Mesodermal cell (in vitro differentiated cells): ENCODE results near the gene ADCY9.
A peak's percentile ranks its signal among the peaks of the same experiment; 100 is the strongest.

Experiments used
- H3K27ac ChIP-seq: 2 replicates; pipeline ENCODE4 v1.7.0; 2013; ENCODE audit warnings: mild to moderate bottlenecking, low read depth, low read length, moderate library complexity; ENCODE audit not compliant: severe bottlenecking
- H3K36me3 ChIP-seq: 2 replicates; pipeline ENCODE4 v1.7.1; 2013; ENCODE audit warnings: mild to moderate bottlenecking, low read length, moderate library complexity; ENCODE audit not compliant: control insufficient read depth, insufficient read depth
- H3K4me1 ChIP-seq: one replicate; pipeline ENCODE4 v1.7.1; 2013; ENCODE audit warnings: mild to moderate bottlenecking, low read length; ENCODE audit not compliant: insufficient read depth, control insufficient read depth, poor library complexity, severe bottlenecking
- H3K4me3 ChIP-seq: 2 replicates; pipeline ENCODE4 v1.7.0; 2013; ENCODE audit warnings: low read length, control low read depth, mild to moderate bottlenecking; ENCODE audit not compliant: insufficient read depth, poor library complexity, severe bottlenecking; ENCODE audit errors: extremely low read depth
- H3K9me3 ChIP-seq: 2 replicates; pipeline ENCODE4 v1.7.1; 2013; ENCODE audit warnings: mild to moderate bottlenecking, low read length, moderate library complexity; ENCODE audit not compliant: control insufficient read depth
- WGBS, 2 experiments: methylation state at CpG; one replicate each; pipeline ENCODE4 v1.1.5; 2013; ENCODE audit warnings: missing lambda C conversion rate in 2 of 2; ENCODE audit not compliant: insufficient coverage in 2 of 2; 5-methylcytosine and 5-hydroxymethylcytosine counted together

ADCY9 gene

DNA sequence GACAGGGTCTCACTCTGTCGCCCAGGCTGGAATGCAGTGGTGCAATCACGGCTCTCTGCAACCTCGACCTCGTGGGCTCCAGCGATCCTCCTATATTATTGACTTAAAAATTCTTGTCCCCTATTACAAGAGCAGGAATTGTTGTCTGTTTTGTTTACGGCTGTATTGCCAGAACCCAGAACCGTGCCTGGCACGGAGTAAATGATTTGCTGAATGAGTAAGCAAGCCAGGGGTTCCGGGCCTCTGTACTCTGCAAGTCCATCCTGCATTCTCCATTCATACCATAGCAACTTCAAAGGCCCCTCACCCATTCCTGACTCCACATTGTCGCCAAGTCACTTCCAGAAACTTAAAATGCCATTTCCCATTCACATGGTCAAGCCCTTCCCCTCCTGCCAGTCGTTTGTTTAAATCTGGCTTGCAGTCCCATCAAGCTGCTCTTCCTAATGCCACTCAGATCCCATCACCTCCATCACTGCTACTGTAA is 6.9 kb downstream of the ADCY9 start:
- no peak overlapping the region for H3K4me3 ChIP-seq
- WGBS, 2 experiments, result 66 to 75% methylated on average over 7 to 10 of the region's 11 CpGs
- H3K9me3 ChIP-seq, result no peaks in the 10 kb centered on the region
- peaks cover 54% of the 10 kb centered on the region for H3K4me1 ChIP-seq
- H3K27ac ChIP-seq, result peak overlapping the region; percentile 82
- peaks cover 26% of the 10 kb centered on the region for H3K36me3 ChIP-seq

- Histone ChIP-seq H3K9me3 (no peaks in the 10 kb centered on the region), H3K36me3 (peaks cover 35% of the 10 kb centered on the region), H3K4me1 (peaks cover 36% of the 10 kb centered on the region), H3K4me3 (no peak overlapping the region), H3K27ac (no peak overlapping the region)
- WGBS, 2 experiments, result 100% methylated on average over 1 of the region's 4 CpGs; no CpG with 5 or more reads in 1 of the 2 experiments
Observed at GRCh38 chr16:4106516-4106915, 9.7 kb downstream of the ADCY9 start.

DNA sequence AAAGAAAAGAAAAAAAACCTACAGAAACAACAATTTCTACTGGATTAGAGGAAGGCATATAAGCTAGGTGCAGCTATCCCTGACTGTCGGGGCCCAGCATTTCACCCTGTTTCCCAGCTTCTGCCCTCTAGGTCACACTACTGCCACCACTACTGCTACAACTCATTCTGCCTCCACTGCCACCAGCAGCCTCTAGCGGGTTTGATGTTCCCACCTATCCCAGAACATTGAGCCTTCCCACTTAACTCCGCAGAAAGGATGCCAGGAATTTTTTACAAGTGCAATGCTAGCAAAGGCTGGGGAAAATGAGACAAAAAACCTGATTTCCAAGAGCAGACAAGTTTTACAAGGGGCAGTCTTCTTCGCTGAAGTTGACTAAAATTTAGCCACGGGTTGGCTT is 10.4 kb downstream of the ADCY9 start:
- Histone ChIP-seq H3K4me1 (peaks cover 30% of the 10 kb centered on the region), H3K27ac (no peak overlapping the region), H3K36me3 (peaks cover 35% of the 10 kb centered on the region), H3K9me3 (no peaks in the 10 kb centered on the region), H3K4me3 (no peak overlapping the region)
- 93 to 94% methylated on average over 4 to 5 of the region's 5 CpGs for WGBS, 2 experiments

DNA sequence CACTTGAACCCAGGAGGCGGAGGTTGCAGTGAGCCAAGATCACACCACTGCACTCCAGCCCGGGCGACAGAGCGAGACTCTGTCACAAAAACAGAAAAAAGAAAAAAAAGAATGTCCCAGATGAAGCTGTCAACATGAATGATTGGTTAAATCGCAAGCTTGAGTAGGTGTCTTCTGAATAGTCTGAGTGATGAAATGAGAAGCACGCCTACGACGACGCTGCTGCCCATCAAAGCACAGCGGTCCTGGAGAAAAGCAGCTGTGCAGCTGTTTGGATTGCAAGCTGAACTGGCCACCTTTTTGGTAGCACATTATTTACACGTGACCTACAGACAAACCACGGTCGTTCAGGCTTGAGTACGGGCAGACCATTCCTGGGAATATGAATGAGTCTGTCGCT is 12.5 kb downstream of the ADCY9 start:
- peaks cover 11% of the 10 kb centered on the region for H3K4me1 ChIP-seq
- peaks cover 30% of the 10 kb centered on the region for H3K36me3 ChIP-seq
- no peaks in the 10 kb centered on the region for H3K9me3 ChIP-seq
- WGBS, 2 experiments, result 88 to 89% methylated on average over 15 of the region's 15 CpGs
- no peak overlapping the region for H3K4me3 ChIP-seq
- no peak overlapping the region for H3K27ac ChIP-seq

- Histone ChIP-seq H3K4me3 (no peak overlapping the region), H3K9me3 (no peaks in the 10 kb centered on the region), H3K36me3 (peaks cover 26% of the 10 kb centered on the region), H3K27ac (no peak overlapping the region), H3K4me1 (no peaks in the 10 kb centered on the region)
- WGBS, 2 experiments, result 94 to 96% methylated on average over 17 of the region's 20 CpGs
Observed at GRCh38 chr16:4101421-4102219, 14.6 kb downstream of the ADCY9 start.

- peaks cover 7% of the 10 kb centered on the region for H3K36me3 ChIP-seq
- 90 to 100% methylated on average over 2 to 3 of the region's 4 CpGs for WGBS, 2 experiments
- no peaks in the 10 kb centered on the region for H3K4me1 ChIP-seq
- no peaks in the 10 kb centered on the region for H3K9me3 ChIP-seq
- H3K27ac ChIP-seq, result no peak overlapping the region
- no peak overlapping the region for H3K4me3 ChIP-seq
Observed at GRCh38 chr16:4098501-4098900, 17.7 kb downstream of the ADCY9 start.

- Histone ChIP-seq H3K9me3 (no peaks in the 10 kb centered on the region), H3K4me3 (no peak overlapping the region), H3K27ac (no peak overlapping the region), H3K36me3 (peaks cover under 1% of the 10 kb centered on the region), H3K4me1 (no peaks in the 10 kb centered on the region)
- 88% methylated on average over 1 of the region's 4 CpGs; no CpG with 5 or more reads in 1 of the 2 experiments for WGBS, 2 experiments
Observed at GRCh38 chr16:4097826-4098240, 18.4 kb downstream of the ADCY9 start.

- no peaks in the 10 kb centered on the region for H3K4me1 ChIP-seq
- H3K4me3 ChIP-seq, result no peak overlapping the region
- WGBS, 2 experiments, result no CpG with 5 or more reads among the region's 5 CpGs
- H3K27ac ChIP-seq, result no peak overlapping the region
- H3K9me3 ChIP-seq, result no peaks in the 10 kb centered on the region
- H3K36me3 ChIP-seq, result no peaks in the 10 kb centered on the region
Observed at GRCh38 chr16:4096509-4096908, 19.7 kb downstream of the ADCY9 start.

DNA sequence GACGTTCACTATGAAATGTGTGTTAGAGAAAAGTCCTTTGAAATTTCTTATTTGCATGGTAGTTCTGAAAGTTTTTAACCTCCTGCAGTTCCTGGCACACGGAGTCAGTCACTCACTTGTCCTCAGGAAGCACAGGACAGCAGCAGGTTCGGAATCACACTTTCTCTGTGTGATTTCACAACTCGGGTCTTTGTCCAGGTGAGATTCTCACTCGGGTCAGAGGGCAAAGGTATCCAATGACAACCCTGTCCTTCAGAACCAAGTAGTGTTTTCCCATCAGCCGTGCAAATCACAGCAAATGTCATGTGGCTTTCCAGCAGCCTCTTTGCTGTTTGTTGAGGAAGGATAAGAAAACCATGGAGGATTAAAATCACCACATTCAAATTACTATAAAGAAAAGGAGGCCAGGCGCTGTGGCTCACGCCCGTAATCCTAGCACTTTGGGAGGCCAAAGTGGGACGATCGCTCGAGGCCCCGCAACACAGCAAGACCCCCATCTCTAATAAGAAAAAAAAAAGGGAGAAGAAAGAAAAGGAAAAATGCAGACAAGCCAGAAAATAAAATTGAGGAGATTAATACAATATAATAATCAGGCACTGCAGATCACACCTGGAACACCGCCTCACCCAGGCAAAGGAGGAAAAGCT is 22.0 kb downstream of the ADCY9 start:
- no peak overlapping the region for H3K4me3 ChIP-seq
- H3K9me3 ChIP-seq, result no peaks in the 10 kb centered on the region
- peaks cover 7% of the 10 kb centered on the region for H3K4me1 ChIP-seq
- 64 to 82% methylated on average over 3 to 4 of the region's 14 CpGs for whole genome bisulfite sequencing, 2 experiments
- H3K27ac ChIP-seq, result no peak overlapping the region
- H3K36me3 ChIP-seq, result no peaks in the 10 kb centered on the region

DNA sequence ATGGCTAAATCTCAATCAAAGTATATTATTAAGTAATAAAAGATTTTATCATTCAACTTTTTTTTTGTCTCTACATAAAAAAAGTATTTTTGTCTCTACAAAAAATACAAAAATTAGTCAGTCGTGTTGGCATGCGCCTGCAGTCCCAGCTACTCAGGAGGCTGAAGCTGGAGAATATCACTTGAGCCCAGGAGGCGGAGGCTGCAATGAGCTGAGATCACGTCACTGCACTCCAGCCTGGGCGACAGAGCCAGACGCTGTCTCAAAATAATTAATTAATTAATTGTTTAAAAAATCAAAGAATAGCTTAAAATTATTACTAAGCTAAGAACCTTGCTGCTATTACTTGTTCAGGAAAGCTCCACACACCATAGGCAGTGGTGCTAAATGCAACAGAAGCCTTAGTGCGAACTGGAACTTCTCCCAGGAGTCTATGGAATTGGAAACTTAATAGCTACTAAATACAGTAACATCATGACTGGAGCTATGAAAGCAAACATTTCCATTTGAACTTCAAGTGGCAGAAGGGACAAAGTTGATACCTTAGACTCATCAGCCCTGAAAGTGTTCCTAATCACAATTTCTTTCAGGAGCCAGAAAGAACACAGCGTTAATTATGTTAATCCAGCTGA is 22.6 kb downstream of the ADCY9 start:
- no peak overlapping the region for H3K4me3 ChIP-seq

More for the DNA sequence above, 22.6 kb downstream of the ADCY9 start:
- WGBS, 2 experiments, result 87 to 95% methylated on average over 3 to 4 of the region's 8 CpGs
- Histone ChIP-seq H3K27ac (no peak overlapping the region), H3K36me3 (no peaks in the 10 kb centered on the region), H3K4me1 (peaks cover 7% of the 10 kb centered on the region), H3K9me3 (no peaks in the 10 kb centered on the region)
